Keratinocyte (primary cell): Measurements from ENCODE around the gene RAB19. TPM values are rescaled to one million over a fixed set of nuclear protein-coding genes. Genes with fewer than 3 reads are reported as not detected.

Source experiments
- DNase-seq: peaks from one replicate; pipeline ENCODE4 v3.0.0-alpha.2; 2011; ENCODE audit warnings: low read depth, missing footprints, low spot score
- FAIRE-seq: peaks from 2 replicates; lab custom pipeline; 2011; peaks lifted over from hg19 to GRCh38; lab: Jason Lieb, UNC
- H2AFZ ChIP-seq: 2 replicates; pipeline ENCODE4 v1.6.0; 2012; ENCODE audit warnings: low read length, control low read depth, inconsistent platforms; ENCODE audit not compliant: control insufficient read depth
- H3K27ac ChIP-seq: 2 replicates; pipeline ENCODE4 v1.5.1; 2011; ENCODE audit warnings: low read length; ENCODE audit not compliant: control insufficient read depth, insufficient read depth
- H3K27me3 ChIP-seq: 3 replicates; pipeline ENCODE4 v1.6.0; 2011; ENCODE audit warnings: low read length; ENCODE audit not compliant: control insufficient read depth, insufficient read depth; ENCODE audit errors: extremely low read depth
- H3K36me3 ChIP-seq, 2 experiments: 2 replicates in 1 of 2; 3 replicates in 1 of 2; pipeline ENCODE4 v1.5.1; 2011; ENCODE audit warnings: low read length in 2 of 2, mild to moderate bottlenecking in 1 of 2; ENCODE audit not compliant: control insufficient read depth in 2 of 2, insufficient read depth in 2 of 2; ENCODE audit errors: extremely low read depth in 1 of 2
- H3K4me1 ChIP-seq: 3 replicates; pipeline ENCODE4 v1.5.1; 2011; ENCODE audit warnings: low read length; ENCODE audit not compliant: control insufficient read depth, insufficient read depth; ENCODE audit errors: extremely low read depth
- H3K4me2 ChIP-seq: 3 replicates; pipeline ENCODE4 v1.6.0; 2011; ENCODE audit warnings: low read depth, low read length; ENCODE audit not compliant: control insufficient read depth, insufficient read depth; ENCODE audit errors: extremely low read depth
- H3K4me3 ChIP-seq, 3 experiments: fragments of 200-600 bp in 1 of 3; sonication (generic) in 1 of 3; 2 replicates in 2 of 3; 3 replicates in 1 of 3; pipeline ENCODE4 v1.5.1; 2011 to 2016; ENCODE audit warnings: low read length in 3 of 3, mild to moderate bottlenecking in 3 of 3, control low read depth in 2 of 3, inconsistent platforms in 1 of 3, low read depth in 1 of 3, mixed read lengths in 1 of 3, mixed run types in 1 of 3, moderate library complexity in 1 of 3; ENCODE audit not compliant: control insufficient read depth in 2 of 3, insufficient read depth in 2 of 3; ENCODE audit errors: extremely low read depth in 1 of 3
- H3K79me2 ChIP-seq: 2 replicates; pipeline ENCODE4 v1.6.0; 2012; ENCODE audit warnings: low read length; ENCODE audit not compliant: control insufficient read depth, insufficient read depth
- H3K9ac ChIP-seq: 3 replicates; pipeline ENCODE4 v1.6.0; 2011; ENCODE audit warnings: low read length; ENCODE audit not compliant: control insufficient read depth, insufficient read depth; ENCODE audit errors: extremely low read depth
- H3K9me1 ChIP-seq: 3 replicates; pipeline ENCODE4 v1.6.0; 2011; ENCODE audit warnings: low read length; ENCODE audit not compliant: control insufficient read depth, insufficient read depth; ENCODE audit errors: extremely low read depth
- H3K9me3 ChIP-seq: 2 replicates; pipeline ENCODE4 v1.5.1; 2012; ENCODE audit warnings: low read depth, low read length; ENCODE audit not compliant: control insufficient read depth
- H4K20me1 ChIP-seq: 3 replicates; pipeline ENCODE4 v1.6.0; 2011; ENCODE audit warnings: low read length; ENCODE audit not compliant: control insufficient read depth, insufficient read depth; ENCODE audit errors: extremely low read depth
- EZH2 ChIP-seq: IDR thresholded peaks from one replicate; pipeline ENCODE4 v1.6.1; 2012; ENCODE audit warnings: inconsistent platforms, mild to moderate bottlenecking, low read length, moderate library complexity
- dilution Hi-C: fragments of 300-500 bp; cut with MboI; formaldehyde crosslinking; loops from one replicate; pipeline ENCODE4 v1.7.0; 2020; ENCODE audit warnings: low sequenced_read_pairs; ENCODE audit not compliant: extremely low pct_ligation_motif_present
- polyA plus RNA-seq, 5 experiments: library from polyadenylated mRNA; depleted of rRNA in 3 of 5; stranded (reverse) in 3 of 5; stranded (forward) in 1 of 5; unstranded in 1 of 5; fragments of >200 nt; gene quantifications; 1 replicate in 1 of 5; 2 replicates in 3 of 5; 3 replicates in 1 of 5; pipeline versions ENCODE4 v1.2.1 to v1.2.3, GENCODE V29; 2011 to 2012; ENCODE audit warnings: missing spikeins in 2 of 5, low read depth in 1 of 5, low replicate concordance in 1 of 5
- TF ChIP-seq, protein P1 (sequence below), 3 experiments: IDR thresholded peaks in 1 of 3; conservative IDR thresholded peaks in 1 of 3; optimal IDR thresholded peaks in 1 of 3; 2 replicates in 2 of 3; 3 replicates in 1 of 3; pipeline versions ENCODE3 to v1.5.1; 2011; ENCODE audit warnings: low read length in 3 of 3, mild to moderate bottlenecking in 3 of 3, moderate library complexity in 2 of 3, control low read depth in 1 of 3, inconsistent platforms in 1 of 3; ENCODE audit not compliant: insufficient read depth in 2 of 3; ENCODE audit errors: extremely low read depth in 1 of 3

RAB19 gene
- polyA plus RNA-seq, 1 donor (not counting 4 experiments of a cell fraction or from before 2014, with no cell fraction given): not detected

DNA sequence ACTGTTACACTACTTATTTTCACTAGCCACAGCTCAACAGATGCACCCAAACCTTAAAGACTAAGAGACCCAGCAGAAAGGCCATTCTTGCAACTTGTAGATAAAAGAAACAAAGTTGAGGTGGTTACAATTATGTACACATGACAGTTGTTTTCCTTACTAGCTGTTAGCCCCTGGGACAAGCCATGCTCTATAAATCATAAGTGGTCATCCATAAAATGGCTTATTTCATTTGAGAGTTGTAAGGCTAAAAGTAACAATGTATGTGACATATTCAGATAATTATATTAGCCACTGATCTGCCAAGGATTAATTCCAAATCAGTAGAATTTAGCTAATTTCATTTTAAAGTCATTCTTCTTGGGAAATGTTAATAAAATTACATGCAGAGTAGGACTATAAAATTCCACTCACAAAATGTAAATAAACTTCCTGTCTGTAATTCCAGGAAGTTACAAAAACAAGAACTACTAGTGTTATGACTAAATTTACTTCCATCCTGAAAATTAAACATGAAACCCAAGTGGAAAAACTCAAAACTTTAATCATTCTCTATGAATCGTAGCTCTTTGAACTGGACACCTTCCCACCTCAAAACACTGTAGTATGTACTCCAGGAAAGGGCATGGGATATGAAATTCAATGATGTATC, 18.8 kb upstream of the RAB19 start:
- Histone ChIP-seq H4K20me1 (no peaks in the 10 kb centered on the region), H3K4me3 (no peak overlapping the region), H3K79me2 (peaks cover 45% of the 10 kb centered on the region), H3K9ac (no peak overlapping the region), H3K9me3 (no peaks in the 10 kb centered on the region), H3K9me1 (no peaks in the 10 kb centered on the region), H3K4me2 (no peak overlapping the region), H2AFZ (no peak overlapping the region), H3K36me3 (peaks cover 3 to 5% of the 10 kb centered on the region in 2 experiments), H3K4me1 (no peaks in the 10 kb centered on the region), H3K27me3 (no peaks in the 10 kb centered on the region), H3K27ac (no peak overlapping the region)
- no peak for TF ChIP-seq EZH2
- TF ChIP-seq, protein P1, sequence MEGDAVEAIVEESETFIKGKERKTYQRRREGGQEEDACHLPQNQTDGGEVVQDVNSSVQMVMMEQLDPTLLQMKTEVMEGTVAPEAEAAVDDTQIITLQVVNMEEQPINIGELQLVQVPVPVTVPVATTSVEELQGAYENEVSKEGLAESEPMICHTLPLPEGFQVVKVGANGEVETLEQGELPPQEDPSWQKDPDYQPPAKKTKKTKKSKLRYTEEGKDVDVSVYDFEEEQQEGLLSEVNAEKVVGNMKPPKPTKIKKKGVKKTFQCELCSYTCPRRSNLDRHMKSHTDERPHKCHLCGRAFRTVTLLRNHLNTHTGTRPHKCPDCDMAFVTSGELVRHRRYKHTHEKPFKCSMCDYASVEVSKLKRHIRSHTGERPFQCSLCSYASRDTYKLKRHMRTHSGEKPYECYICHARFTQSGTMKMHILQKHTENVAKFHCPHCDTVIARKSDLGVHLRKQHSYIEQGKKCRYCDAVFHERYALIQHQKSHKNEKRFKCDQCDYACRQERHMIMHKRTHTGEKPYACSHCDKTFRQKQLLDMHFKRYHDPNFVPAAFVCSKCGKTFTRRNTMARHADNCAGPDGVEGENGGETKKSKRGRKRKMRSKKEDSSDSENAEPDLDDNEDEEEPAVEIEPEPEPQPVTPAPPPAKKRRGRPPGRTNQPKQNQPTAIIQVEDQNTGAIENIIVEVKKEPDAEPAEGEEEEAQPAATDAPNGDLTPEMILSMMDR (optimal IDR thresholded peaks at IDR 0.05 in 1 of 3, IDR thresholded peaks at IDR 0.05 in 1 of 3, conservative IDR thresholded peaks at IDR 0.05 in 1 of 3; ENCODE audit: extremely low read depth in 1 of 3, insufficient read depth in 2 of 3, low read length in 3 of 3): no peak
- dilution Hi-C loops: no loop called here
- no peak for DNase-seq
- no peak for FAIRE-seq

DNA sequence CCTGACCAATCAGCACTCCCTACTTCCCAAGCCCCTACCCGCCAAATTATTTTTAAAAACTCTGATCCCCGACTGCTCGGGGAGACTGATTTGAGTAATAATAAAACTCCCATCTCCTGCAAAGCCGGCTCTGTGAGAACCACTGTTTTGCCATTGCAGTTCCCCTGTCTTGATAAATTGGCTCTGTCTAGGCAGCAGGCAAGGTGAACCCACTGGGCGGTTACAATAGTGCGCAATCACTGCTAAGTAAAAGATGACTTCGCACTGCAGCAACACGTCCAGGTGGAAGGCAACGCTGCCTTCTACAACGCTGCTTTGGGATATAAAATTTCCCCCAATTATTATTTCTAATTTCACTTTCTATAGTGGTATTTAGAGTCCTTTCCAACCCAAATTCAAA, 14.4 kb upstream of the RAB19 start:
- H3K36me3 ChIP-seq: peaks cover 0 to 4% of the 10 kb centered on the region in 2 experiments
- H3K9ac ChIP-seq: no peak overlapping the region
- H2AFZ ChIP-seq: no peak overlapping the region
- TF ChIP-seq, protein P1 (optimal IDR thresholded peaks at IDR 0.05 in 1 of 3, IDR thresholded peaks at IDR 0.05 in 1 of 3, conservative IDR thresholded peaks at IDR 0.05 in 1 of 3; ENCODE audit: extremely low read depth in 1 of 3, insufficient read depth in 2 of 3, low read length in 3 of 3): no peak
- TF ChIP-seq EZH2: no peak
- H3K4me2 ChIP-seq: no peak overlapping the region
- no peaks in the 10 kb centered on the region for H3K9me3 ChIP-seq
- no peaks in the 10 kb centered on the region for H3K27me3 ChIP-seq
- no peak overlapping the region for H3K27ac ChIP-seq
- H4K20me1 ChIP-seq: peaks cover 18% of the 10 kb centered on the region
- H3K4me3 ChIP-seq: no peak overlapping the region
- H3K79me2 ChIP-seq: peaks cover 78% of the 10 kb centered on the region
- dilution Hi-C loops: no loop called here
- no peaks in the 10 kb centered on the region for H3K9me1 ChIP-seq
- FAIRE-seq: no peak
- peaks cover 2% of the 10 kb centered on the region for H3K4me1 ChIP-seq
- no peak for DNase-seq
